HG03575 (cell line): ENCODE data around the gene P2RY6.
"Not testable (repeated sequence)": the region's sequence is repeated elsewhere in the genome, so short reads cannot be mapped to it uniquely, and the experiment has no call there.

Source experiments
- ATAC-seq: cut with Tn5 transposase; IDR thresholded peaks from one replicate; pipeline ENCODE4 v1.9.1; 2021; ENCODE audit not compliant: unreplicated experiment, insufficient number of reproducible peaks, low FRiP score; ENCODE audit errors: extremely low read depth

The P2RY6 gene

DNA sequence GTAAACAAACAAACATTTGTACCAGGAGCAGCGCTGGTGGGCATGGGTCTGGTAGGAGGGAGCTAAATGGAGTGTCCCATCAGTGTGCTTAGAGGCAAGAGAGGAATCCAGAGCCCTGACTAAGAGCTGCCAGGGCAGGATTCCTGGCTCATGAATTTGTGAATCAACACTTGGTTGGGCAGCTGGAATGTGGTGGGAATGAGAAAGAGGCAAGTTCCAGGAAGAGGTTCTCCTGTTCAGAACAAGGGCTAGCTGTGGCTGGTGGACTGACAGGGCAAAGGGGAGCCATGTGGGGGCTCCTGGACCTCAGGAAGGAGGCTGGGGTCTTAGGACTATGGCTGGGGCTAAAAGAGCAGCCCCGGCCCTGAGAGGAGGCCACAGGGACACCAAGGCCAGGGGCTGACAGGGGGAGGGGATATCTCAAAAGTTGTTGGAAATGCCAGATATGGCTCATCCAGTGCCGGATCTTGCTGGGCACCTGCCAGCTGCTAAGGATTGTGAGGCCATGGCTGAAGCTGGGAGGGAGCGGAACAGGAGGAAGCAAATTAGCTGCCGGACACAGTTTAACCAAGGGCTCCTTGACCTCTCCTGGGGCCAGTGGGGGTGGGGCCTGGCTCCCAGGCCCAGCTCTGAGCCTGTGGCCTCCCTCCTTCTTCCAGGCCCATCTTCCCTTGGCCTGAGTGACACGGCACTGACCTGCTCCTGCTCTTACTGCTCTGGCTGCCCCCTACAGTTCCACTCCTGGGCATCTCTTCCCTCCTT, 14.6 kb upstream of the P2RY6 start:
- ATAC-seq = no peak

DNA sequence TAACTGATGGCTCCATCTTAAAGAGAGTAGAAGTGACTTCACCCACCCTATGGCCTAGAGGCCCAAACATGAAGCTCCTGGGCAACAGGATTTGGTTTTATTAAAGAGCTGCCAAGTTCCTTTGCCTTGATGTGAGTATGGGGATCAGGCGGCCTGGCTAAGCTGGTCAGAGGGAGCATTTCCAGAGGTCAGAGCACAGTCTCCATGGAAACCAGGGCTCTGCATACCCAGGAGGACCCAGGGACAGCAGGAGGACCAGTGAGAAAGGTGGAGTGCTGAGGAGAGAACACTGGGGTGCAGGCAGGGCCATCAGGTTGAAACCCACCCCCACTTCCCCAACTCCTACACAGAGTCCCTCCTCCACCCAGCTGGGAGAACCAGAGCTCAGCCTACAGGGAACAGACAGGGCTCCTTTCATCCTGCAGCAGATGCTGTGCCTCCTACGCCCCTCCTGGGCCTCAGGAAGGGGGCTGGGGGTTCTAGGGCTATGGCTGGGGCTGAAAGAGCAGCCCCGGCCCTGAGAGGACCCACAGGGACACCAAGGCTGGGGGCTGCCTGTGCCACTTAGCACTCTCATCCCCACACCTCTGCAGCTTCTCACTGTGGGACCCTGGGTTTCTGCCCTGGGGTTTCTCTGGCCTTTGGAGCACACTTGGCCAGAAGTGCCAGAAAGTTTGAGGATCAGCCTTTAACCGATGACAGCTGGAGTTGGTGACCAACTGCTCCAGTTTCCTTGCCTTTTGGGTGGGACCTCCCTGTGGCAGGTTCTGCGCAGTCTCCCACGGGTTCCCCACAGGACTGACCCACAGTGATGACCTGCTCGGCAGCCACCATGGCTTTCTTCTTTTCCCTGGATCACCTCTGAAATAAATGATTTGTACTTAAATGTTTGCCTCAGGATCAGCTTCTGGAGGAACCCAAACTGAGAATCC, 13.8 kb upstream of the P2RY6 start:
- ATAC-seq = no peak

DNA sequence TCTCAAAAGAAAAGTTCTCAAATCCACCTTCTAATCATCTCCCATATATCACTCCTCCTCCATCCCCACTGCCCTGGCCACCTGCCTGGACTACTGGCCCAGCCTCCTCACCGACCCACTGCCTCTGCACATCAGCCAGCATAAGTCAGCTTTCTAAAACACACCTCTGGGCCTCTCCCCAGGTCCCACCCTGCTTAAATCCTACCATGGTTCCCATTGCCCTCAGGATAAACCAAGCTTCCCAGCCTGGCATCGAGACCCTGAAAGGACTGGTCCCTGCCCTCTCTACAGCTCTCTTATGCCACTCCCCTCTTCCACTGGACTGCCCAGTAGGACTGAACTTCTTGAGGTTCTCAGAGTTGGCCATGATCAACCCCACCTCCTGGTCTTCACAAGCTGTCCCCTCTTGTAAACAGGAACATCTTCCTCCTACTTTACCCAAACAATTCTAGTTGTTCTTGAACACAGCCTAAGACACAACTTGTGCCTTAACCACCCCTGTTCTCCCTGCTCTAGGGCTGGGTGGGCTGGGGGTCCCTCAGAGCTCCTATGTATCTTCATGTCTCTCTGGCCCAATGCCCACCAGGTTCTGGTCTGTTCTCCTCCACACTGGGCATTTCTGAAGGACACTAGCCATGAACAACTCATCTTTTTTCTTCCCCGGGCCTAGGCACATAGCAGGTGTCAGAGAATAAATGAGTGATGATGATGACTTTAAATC, 12.6 kb upstream of the P2RY6 start:
- ATAC-seq = no peak

DNA sequence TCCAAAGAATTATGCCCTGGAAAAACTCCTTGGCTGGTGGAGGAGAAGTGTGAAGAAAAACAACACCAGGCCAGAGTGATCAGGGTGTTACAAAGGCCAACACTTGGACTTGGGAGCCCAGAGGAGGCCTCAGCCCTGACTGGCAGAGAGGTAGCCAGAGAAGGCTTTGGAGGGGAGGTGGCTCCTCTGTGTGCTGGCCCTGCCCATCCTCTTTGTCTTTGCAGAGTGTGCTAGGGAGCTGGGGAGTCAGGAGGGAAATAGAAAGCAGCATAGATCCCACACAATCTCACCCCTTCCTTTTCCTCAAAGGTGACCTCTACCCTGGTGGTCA, 12.0 kb upstream of the P2RY6 start:
- ATAC-seq = no peak

DNA sequence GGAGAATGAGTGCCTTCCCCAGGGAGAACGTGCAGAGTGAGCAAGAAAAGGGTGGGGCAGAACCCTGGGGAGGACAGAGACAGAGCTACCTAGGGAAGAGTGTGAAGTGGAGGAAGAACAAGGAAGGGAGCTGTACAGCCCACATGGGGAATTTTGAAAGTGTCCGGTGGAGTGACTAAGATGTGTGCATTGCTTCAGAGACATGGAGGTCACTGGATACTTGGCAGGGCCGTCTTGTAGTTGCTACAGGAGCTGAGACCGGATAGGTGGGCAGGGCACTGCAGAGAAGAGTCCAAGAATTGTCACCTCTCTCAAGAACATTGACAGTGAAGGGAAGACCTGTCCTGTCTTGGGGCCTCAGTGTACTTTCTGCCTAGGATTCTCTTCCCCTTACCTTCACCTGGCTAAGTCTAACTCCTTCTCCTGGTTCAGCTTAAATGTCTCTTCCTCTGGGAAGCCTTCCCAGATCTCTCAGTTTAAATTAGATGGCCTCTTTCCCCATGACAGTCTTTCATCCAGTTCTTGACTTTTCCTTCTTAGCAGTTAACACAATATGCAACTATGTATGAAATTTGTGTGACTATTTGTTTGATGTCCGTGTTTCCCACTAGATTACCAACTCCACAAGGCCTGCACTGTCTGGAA, 9.2 kb upstream of the P2RY6 start:
- no peak for ATAC-seq

DNA sequence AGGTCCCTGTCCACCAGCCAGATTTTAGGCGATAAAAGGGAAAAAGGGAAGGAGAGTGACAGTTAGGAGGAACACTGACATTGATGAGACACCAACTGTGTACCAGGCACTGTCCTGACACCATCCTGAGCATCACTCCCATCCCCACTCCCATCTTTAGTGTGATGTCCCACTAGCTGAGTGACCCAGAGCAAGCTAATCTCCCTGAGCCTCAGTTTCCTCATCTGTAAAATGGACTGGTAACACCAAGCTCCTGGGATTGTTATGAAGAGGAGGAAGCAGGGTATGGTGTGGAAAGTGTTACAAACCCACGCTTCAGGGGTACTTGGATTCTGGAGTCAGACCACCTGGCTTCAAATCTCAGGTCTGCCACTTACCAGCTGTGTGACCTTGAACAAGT, 8.5 kb upstream of the P2RY6 start:
- no peak for ATAC-seq

DNA sequence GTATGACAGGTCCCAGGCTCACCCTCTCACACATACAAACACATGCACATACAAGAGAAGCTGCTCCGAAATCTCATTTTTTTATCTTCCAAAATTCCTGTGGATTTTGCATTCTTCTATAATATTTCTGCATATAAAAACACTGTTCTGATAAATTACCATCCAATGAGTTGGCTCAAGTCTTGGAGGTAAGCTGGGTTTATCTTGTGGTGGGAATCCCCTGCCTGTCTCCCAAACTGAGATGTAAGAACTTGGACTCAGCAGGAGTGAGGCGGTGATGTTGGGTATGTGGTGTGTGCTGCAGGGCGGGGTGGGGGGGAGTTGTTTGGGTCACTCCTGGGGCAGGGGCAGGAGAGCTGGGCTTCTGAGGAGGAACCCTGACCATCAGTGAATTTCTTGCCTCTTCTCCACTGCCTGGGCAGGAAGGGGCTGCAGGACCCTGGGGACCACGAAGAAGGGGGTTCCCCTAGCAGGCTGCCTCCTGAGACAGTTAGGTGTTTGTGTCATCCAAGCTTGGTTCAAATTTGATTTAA, 6.8 kb upstream of the P2RY6 start:
- no peak for ATAC-seq

DNA sequence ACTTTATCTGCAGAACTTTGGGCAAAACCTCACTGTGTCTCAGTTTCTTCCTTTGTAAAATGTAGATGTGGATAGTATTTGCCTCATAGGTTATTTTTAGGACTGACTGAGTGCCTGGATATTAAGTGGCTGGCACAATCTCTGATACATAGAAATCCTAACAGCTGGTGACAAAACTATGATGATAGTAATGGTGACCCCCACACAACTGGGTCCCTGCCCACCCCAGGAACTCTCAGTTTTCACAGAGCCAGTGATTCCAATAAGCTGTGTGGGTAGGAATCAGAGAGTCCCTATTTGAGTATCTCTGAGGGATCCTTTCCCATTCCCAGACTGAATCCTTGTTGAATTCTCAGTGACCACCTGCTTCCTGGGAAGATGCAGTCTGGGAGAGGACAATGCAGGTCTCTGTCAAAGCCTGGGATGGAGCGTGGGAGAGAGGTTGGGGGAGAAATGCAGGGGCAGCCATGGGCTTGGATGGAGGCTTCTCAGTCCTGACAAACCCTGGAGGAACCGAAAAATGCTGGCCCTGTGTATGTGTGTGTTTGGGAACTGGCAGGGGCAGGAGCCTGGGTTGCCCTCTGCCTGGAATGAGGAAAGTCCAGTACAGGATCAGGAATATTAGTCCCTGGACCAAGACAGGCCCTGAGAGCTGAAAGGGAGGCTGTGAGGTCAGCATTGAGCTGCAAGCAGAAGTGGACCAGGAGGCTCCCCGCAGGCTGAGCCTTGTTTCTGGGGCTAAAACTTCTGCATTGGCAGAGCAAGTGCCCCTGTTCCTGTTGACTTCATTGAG, 6.1 kb upstream of the P2RY6 start:
- no peak for ATAC-seq

DNA sequence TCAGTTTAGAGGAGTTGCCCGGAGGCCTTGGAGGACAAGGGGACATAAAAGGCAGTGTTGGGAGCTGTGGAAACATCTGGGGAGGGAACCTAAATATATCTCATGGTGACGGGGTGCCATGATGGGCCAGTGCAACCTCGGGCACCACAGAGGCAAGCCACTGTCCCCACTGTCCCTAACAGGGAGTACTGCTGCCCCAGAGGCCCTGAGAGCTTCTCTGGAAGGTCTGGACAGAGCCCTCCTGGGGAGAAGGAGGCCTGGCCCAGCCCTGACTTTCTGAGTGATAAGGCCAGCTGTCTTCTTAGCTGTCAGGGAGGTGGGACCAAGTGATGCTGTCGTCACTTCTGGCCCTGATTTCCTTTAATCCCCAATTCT, 5.5 kb upstream of the P2RY6 start:
- no peak for ATAC-seq

DNA sequence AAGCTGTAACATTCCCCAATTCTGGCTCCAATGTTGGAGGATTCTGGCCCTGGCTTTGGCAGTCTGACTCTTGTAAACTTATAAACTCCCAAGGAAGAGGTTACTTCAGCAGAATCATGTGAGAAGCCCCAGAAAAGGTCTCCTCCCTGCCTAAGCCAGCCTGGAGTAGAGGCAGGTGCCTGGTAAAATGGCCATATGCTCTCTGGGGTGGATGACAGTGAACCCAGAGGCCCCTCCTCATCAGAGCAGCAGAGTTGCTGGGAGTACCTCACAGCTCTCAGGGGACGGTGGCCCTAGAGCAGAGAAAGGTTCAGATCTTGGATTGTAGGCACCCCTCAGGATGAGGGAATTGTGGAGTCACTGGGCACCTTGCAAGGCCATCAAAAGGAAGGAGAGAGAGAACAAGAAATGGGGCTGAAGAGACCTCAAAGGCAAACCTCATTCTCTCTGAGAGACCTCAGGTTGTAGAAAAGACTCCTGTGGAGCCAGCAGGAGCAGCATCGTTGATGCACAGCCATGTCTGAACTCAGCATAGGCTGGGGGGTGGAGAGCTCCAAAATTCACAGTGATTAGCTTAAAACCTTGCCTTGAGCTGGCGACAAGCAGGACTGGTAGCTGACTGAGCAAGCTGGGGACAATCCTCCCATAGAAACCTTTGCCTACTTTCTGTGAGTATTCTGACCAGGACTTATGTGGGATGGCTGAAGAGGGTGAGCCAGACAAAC, 4.9 kb upstream of the P2RY6 start:
- ATAC-seq = no peak

DNA sequence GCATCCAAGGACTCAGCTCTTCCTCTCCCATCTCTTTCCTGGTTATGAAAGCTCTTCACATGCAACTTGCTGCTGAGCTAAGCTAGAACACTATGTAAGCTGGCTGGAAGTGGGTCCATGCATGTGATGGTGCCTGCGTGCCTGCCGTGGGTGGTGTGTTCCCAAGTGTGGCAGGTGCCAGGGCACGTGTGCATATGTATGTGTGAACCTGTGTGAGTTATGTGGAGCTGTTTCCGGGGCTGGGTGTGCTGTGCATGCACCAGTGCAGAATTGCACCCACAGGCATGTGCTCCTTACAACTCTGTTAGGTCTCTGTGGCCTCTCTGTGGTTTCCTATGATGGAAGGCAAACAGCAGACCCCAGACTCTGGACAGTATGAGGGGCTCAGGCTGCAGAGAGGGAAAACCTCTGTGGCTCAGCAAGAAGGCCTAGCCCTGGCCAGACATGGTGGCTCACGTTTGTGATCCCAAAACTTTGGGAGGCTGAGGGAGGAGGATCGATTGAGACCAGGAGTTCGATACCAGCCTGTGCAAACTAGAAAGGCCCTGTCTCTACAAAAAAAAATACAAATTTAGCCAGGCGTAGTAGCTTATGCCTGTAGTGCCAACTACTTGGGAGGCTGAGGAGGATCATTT, 4.1 kb upstream of the P2RY6 start:
- no peak for ATAC-seq

DNA sequence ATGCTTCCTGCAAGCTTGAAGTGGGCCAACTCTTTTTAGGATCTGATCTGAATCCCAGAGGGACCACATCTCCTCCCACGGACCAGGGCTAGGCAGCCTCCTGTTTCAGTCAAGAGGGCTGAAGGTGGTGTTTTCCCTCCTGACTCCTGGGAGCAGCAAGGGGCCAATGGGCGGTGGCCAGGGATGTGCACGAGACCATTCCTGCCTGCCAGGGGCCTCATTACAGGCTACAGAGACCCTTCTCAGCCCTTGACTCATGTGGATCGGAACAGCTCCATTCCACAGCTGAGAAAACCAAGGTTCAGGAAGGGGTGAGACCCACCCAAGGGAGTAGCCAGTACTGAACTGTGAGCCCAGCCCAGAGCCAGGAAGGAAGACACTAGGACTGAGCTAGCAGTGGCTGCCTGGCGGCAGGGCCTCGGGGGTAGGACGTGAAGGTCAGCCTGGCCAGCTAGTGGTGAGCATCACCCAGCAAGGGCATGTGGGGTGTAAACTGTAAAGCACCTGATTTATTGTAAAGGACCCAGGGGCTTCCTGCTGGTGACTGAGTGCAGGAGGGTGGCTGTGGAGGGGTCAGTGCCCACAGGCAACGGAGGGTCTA, 3.4 kb upstream of the P2RY6 start:
- ATAC-seq = no peak

DNA sequence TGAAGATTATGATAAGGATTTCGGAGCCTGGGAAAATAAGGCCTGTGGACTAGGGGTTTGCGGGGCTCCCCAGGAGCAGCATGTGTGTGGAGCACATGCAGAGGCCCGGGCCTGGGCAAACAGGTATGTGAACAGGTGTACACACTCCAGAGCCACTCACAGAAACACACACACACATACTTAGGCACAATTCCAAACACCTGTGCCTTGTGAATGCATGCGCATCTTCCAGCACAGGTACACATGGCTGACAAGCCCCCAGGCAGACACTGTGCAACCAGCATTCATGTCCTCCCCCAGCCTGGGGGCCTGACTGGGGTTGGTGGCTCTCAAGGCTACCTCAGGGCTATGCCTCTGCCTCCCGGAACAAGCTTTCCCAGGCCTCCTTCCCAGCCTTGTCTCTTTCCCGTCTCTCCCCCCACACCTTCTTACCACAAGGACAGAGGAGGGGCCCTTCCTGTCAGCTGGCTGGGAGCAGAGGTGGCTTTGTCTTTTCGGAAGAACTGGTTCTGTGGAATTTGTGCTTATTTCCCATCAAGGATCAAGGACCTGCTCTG, 2.6 kb upstream of the P2RY6 start:
- ATAC-seq = no peak

DNA sequence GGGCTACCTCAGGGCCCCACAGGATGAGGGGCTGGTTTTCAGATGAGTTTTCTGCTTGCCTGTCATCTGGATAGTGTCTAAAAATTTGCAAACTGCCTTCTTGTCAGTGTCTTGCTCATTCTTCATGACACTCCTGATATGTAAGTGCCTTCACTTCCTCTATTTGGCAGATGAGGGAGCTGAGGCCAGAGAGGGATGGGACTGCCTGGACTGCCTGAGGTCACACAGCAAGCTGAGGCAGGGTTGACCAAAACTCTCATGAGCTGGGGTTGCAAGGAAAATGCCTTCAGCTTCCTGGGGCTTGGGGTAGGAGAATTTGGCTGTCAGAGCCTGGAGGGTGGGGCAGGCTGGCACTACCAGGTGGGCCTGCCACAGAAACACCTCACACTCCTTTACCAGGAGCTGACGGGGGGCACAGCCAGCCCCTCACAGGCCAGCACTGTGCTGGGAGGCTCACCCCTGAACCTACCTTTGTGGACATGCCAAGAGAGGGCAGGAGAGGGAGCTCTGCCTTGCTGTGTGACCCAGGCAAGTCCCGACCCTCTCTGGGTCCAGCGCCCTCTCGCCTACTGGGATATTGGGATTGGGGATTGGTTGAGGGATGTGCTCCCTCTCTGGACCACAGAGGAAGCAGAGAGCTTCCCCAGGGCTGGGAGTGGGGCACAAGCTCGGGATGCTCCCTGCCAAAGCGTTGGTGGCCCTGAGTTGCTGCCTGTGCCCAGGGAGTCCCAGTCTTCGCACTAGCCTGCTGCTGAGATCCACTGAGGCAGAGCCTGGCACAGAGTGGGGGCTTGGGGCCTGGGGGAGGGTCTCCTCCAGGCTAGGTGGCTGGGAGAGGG, 1.9 kb upstream of the P2RY6 start:
- no peak for ATAC-seq

DNA sequence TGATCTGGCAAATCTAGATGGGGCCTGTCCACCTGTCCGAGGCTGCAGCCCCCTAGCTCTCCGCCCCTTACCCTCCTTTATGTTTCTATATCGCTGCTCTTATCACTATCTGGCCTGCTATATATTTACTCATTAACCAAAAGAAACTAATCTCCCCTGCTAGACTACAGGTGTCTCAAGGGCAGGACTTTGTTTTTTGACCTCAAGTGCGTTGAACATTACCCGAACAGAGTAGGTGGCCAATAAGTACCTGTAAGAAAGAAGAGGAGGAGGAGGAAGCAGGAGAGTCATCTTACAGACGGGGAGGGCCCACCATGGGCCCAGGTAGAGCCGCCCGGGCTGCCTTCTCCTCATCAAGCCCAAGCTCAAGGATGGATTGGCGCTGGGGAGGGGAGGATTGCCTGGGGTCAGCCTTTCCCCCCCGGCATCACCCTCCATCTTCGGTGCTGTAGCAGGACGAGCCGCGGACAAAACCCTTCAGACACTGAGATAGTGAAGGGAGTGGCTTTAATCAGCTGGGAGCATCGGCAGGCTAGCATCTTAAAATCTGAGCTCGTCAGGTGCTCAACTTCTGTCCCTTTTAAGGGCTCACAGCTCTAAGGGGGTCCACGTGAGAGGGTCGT, 1.2 kb upstream of the P2RY6 start:
- no peak for ATAC-seq

DNA sequence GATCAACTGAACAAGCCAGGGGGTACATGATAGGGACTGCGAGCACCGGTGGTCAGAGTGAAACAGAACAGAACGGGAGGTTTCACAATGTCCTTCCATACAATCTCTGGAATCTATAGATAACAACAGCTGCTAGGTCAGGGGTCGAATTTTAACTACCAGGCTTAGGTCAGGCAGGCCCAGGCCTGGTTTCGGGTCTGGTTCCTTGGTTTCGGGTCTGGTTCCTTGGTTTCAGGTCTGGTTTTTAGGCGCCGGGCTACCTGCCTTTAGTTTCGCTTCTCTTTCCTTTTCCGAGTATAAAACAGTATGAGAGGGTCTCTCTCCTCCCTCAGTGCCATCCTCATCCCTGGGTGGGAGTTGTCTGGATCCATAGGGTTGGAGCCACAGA, 666 bp upstream of the P2RY6 start:
- ATAC-seq = not testable (repeated sequence)
